Lower lobe of right lung (tissue), 2 donors: ENCODE results near the gene CLN6. TPM values are rescaled to one million over a fixed set of nuclear protein-coding genes. Genes with fewer than 3 reads are reported as not detected.
"Not testable (repeated sequence)": the region's sequence is repeated elsewhere in the genome, so short reads cannot be mapped to it uniquely, and the experiment has no call there.

Experiments
- ATAC-seq, 2 donors: fragments of 200-7000 bp; cut with Tn5 transposase; one replicate each; pipeline ENCODE4 v1.9.1; 2020 to 2022; ENCODE audit warnings: mild to moderate bottlenecking in 2 of 2, moderate library complexity in 2 of 2
- DNase-seq: peaks from one replicate; pipeline ENCODE4 v3.0.0-alpha.2; 2020
- H3K27ac ChIP-seq: fragments of 200-600 bp; one replicate; pipeline ENCODE4 v1.8.0; 2022
- H3K27me3 ChIP-seq: fragments of 200-600 bp; one replicate; pipeline ENCODE4 v1.8.0; 2022; ENCODE audit warnings: low read depth
- H3K36me3 ChIP-seq: fragments of 200-600 bp; one replicate; pipeline ENCODE4 v1.8.0; 2022; ENCODE audit warnings: mild to moderate bottlenecking
- H3K4me1 ChIP-seq: fragments of 200-600 bp; one replicate; pipeline ENCODE4 v1.8.0; 2022
- H3K4me3 ChIP-seq: fragments of 200-600 bp; one replicate; pipeline ENCODE4 v1.8.0; 2022; ENCODE audit warnings: mild to moderate bottlenecking
- H3K9me3 ChIP-seq: fragments of 200-600 bp; one replicate; pipeline ENCODE4 v1.8.0; 2022
- CTCF ChIP-seq: fragments of 200-600 bp; IDR thresholded peaks from one replicate; pipeline ENCODE4 v1.8.0; 2022; ENCODE audit warnings: antibody characterized with exemption, mild to moderate bottlenecking
- intact Hi-C: fragments of 100-400 bp; cut with DNase I; formaldehyde crosslinking; loops from one replicate; pipeline ENCODE4 v1.11.0; 2022
- total RNA-seq: library from RNA; stranded (reverse); fragmentation: NEBNext Ultra II Directional; extraction: Animal tissue kit (Norgen Biotek cat#: 25700); gene quantifications from one replicate; pipeline ENCODE4 v1.2.1, GENCODE V29; 2021
- donor health status: DM: no; HTN: yes; CAD: no; lungs with severe emphysema.

The CLN6 gene
- total RNA-seq, 1 donor from 2014 or later, result 37.9 TPM

- Histone ChIP-seq H3K9me3 (no peaks in the 10 kb centered on the region), H3K36me3 (no peaks in the 10 kb centered on the region), H3K4me3 (no peak overlapping the region), H3K27me3 (no peaks in the 10 kb centered on the region), H3K4me1 (peaks cover 36% of the 10 kb centered on the region), H3K27ac (no peak overlapping the region)
- DNase-seq, result no peak
- no peak for TF ChIP-seq CTCF
- ATAC-seq, result no peak
- intact Hi-C loops, result no loop called here
Observed at GRCh38 chr15:68203956-68204355, 25.6 kb downstream of the CLN6 start.

GRCh38 chr15:68203486-68203885 lies 26.0 kb downstream of the CLN6 start:
- Histone ChIP-seq H3K9me3 (no peaks in the 10 kb centered on the region), H3K27me3 (no peaks in the 10 kb centered on the region), H3K36me3 (no peaks in the 10 kb centered on the region), H3K4me1 (peaks cover 36% of the 10 kb centered on the region), H3K4me3 (no peak overlapping the region), H3K27ac (no peak overlapping the region)
- TF ChIP-seq CTCF, result no peak
- ATAC-seq, result no peak
- no peak for DNase-seq
- intact Hi-C loops, result no loop called here

- H3K4me3 ChIP-seq, H3K27ac ChIP-seq, intact Hi-C loops, DNase-seq, H3K36me3 ChIP-seq, H3K9me3 ChIP-seq, H3K27me3 ChIP-seq, ATAC-seq: not testable (repeated sequence)
- peaks cover 41% of the 10 kb centered on the region for H3K4me1 ChIP-seq
Observed at GRCh38 chr15:68202994-68203393, 26.5 kb downstream of the CLN6 start.

GRCh38 chr15:68201879-68202261 lies 27.7 kb downstream of the CLN6 start:
- Histone ChIP-seq H3K27me3 (no peaks in the 10 kb centered on the region), H3K27ac (no peak overlapping the region), H3K4me3 (no peak overlapping the region), H3K36me3 (no peaks in the 10 kb centered on the region), H3K9me3 (no peaks in the 10 kb centered on the region), H3K4me1 (peaks cover 43% of the 10 kb centered on the region)
- ATAC-seq (no peak), DNase-seq (no peak)
- no peak for TF ChIP-seq CTCF
- intact Hi-C loops, result no loop called here

- no peak for ATAC-seq
- H3K9me3 ChIP-seq, result no peaks in the 10 kb centered on the region
- TF ChIP-seq CTCF, result no peak
- no peak overlapping the region for H3K4me3 ChIP-seq
- intact Hi-C loops, result no loop called here
- DNase-seq, result no peak
- no peaks in the 10 kb centered on the region for H3K36me3 ChIP-seq
- H3K27ac ChIP-seq, result no peak overlapping the region
- peaks cover 37% of the 10 kb centered on the region for H3K4me1 ChIP-seq
- no peaks in the 10 kb centered on the region for H3K27me3 ChIP-seq
Observed at GRCh38 chr15:68201153-68201878, 28.2 kb downstream of the CLN6 start.

- no peaks in the 10 kb centered on the region for H3K36me3 ChIP-seq
- no peaks in the 10 kb centered on the region for H3K9me3 ChIP-seq
- intact Hi-C loops, result no loop called here
- H3K4me3 ChIP-seq, result no peak overlapping the region
- DNase-seq (no peak), ATAC-seq (no peak)
- TF ChIP-seq CTCF, result no peak
- no peak overlapping the region for H3K27ac ChIP-seq
- H3K27me3 ChIP-seq, result no peaks in the 10 kb centered on the region
- H3K4me1 ChIP-seq, result peaks cover 27% of the 10 kb centered on the region
Observed at GRCh38 chr15:68200016-68200861, 29.3 kb downstream of the CLN6 start.
